Stimulated activated CD4-positive, alpha-beta T cell treated with anti-CD3 and anti-CD28 coated beads, TNF-alpha, amount 100 ng/mL, for 24 hours (primary cell): ENCODE data around the gene VEGFD.
"Not testable (repeated sequence)": the region's sequence is repeated elsewhere in the genome, so short reads cannot be mapped to it uniquely, and the experiment has no call there.

Experiments
- DNase-seq, 3 experiments: peaks; one replicate each; pipeline ENCODE4 v3.0.0-alpha.2; 2020; ENCODE audit warnings: low read depth in 3 of 3

Gene VEGFD

DNA sequence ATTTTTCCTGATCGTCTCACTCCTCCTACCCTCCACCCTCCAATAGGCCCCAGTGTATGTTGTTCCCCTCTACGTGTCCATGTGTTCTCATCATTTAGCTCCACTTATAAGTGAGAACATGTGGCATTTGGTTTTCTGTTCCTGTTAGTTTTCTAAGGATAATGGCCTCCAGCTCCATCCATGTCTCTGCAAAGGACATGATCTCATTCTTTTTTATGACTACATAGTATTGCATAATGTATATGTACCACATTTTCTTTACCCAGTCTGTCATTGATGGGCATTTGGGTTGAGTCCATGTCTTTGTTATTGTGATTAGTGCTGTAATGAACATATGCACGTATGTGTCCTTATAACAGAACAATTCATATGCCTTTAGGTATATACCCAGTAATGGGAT, 78.3 kb downstream of the VEGFD start:
- not testable (repeated sequence) for DNase-seq

DNA sequence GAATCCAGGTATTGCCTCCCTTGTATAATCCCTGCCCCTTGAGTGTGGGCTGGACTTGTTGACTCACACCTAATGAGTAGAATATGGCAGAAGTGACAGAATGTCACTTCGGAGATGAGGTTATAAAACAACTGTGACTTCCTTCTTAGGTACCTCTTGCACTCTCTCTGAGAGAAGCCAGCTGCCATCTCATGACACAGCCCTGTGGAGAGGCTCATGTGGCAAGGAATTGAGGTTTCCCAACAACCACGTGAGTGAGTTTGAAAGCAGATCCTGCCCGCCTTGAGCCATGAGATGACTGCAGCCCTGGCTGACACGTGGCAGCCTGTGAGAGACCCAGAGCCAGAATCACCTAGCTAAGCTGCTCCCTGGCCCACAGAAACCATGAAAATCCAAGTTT, 82.3 kb downstream of the VEGFD start:
- DNase-seq: peak in 1 of 3 experiments; percentile 0

DNA sequence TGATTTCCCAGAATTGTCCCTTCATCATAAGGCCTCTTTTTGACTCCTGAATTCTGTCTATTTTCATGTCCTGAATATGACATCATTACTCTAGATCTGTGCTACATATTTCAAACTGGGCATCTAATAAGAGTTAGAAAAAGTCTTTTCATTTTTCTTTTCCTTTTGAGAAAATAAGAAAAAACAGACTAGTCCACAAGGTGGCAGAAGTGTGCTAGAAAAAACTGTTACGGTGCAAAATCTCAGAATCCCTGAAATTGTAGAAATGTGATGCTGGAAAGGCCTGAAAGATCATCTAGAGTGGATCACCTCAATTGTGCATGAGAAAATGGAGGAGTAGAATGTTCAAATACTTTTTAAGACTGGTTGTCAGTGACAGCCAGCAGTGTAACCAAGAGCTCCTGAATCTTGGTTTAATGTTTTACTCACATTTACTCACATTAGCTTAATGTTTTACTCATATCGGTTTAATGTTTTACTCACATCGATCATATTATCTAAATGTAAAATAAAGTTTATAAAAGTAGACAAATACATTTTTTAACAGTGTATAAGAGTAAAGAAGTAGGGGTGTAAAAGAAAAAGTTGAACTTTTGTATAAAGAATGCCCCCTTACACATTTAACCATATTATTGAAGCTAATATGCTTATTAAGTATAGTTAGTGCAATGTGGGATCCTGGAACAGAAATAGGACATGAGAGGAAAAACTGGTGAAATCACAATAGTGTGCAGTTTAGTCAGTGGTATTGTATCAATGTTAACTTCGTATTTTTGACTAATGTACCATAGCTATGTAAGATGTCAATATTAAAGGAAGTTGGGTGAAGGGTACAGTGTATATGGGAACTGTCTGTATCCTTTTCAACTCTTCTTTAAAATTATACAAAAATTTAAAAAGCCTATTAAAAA, 84.0 kb downstream of the VEGFD start:
- no peak for DNase-seq

DNA sequence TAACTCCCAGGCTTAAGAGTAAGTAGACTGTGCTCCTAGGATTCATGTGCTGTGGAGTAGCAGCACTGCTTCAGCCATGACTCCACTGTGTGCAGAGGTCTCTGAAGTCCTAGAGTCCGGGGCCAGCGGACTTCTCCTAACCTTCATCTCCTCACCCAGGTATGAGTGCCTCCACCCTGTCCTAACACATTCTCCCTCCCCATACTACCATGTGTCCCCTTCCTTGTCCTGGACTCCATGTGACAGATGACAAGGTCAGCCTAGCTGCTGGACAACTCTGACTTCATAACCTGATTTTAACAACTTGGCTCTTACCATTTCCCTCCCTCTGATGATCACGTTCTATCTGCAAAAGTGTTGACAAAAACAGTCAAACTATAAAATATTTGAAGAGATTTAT, 85.4 kb downstream of the VEGFD start:
- no peak for DNase-seq

DNA sequence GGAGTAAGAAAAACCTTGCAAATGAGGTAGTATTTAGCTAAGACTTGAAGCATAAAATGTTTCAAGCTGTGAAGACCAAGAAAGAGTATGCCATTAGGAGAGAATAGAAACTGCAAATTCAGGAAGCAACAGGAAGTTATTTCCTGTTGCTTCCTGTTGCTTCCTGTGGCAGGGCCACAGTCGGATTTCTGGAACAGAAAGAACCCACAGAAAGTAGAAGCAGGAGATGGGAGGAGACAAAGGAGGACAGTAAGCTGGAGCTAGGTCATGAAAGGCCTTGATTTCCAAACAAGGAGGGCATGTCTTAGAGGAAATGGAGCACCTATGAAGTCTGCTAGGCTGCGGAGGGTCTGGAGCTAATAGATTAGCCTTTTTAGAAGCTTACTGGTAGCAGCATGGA, 86.0 kb downstream of the VEGFD start:
- DNase-seq: no peak
